ENCODE results near the gene EFNA4.
"Not testable (repeated sequence)": the region's sequence is repeated elsewhere in the genome, so short reads cannot be mapped to it uniquely, and the experiment has no call there.

Gene EFNA4

DNA sequence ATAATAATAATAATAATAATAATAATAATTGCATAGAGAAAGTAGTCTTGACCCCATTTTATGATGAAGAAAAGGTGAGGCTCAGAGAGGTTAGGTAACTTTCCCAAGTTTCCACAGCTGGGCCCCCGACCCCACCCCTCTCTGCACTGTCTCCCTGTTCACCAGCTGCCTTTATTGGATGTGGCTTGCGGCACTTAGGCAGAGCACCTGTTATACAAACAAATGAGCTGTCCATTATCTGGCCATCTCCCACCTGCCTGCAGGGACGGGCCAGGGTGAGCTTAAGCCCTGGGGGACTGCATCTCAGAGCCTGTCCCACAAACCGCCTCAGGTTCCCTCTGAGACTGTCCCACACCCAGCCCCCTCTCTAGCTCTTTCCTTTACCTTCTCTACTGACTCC, 54.1 kb downstream of the EFNA4 start:
- Histone ChIP-seq H3K9me3 (ENCODE audit: control insufficient read depth, insufficient read depth, low read depth, low read length) (no peaks in the 10 kb centered on the region), H3K27me3 (ENCODE audit: control insufficient read depth, insufficient read depth, low read length) (peaks cover 13% of the 10 kb centered on the region), H3K4me1 (ENCODE audit: control insufficient read depth, insufficient read depth, low read length) (no peaks in the 10 kb centered on the region; the same call in 1 of the 2 replicates), H3K27ac (ENCODE audit: low read depth, low read length) (no peak overlapping the region), H3K4me3 (ENCODE audit: low read depth, low read length) (no peak overlapping the region), H3K9ac (ENCODE audit: low read length) (no peak overlapping the region), H3K36me3 (ENCODE audit: control insufficient read depth, insufficient read depth, low read length) (no peaks in the 10 kb centered on the region)

GRCh38 chr1:155118090-155118489, 54.5 kb downstream of the EFNA4 start:
- not testable (repeated sequence) for H3K27ac ChIP-seq (ENCODE audit: low read depth, low read length); H3K4me1 ChIP-seq (ENCODE audit: control insufficient read depth, insufficient read depth, low read length); H3K36me3 ChIP-seq (ENCODE audit: control insufficient read depth, insufficient read depth, low read length); H3K9ac ChIP-seq (ENCODE audit: low read length); H3K9me3 ChIP-seq (ENCODE audit: control insufficient read depth, insufficient read depth, low read depth, low read length); H3K4me3 ChIP-seq (ENCODE audit: low read depth, low read length)
- peaks cover 13% of the 10 kb centered on the region for H3K27me3 ChIP-seq (ENCODE audit: control insufficient read depth, insufficient read depth, low read length)
